Ramos (cell line): ENCODE results near the gene ITGA3.

Source experiments
- in situ Hi-C: fragments of 300-500 bp; cut with MboI; formaldehyde crosslinking; loops from one replicate; pipeline ENCODE4 v1.14.3; 2022; ENCODE audit warnings: low sequenced_read_pairs; ENCODE audit not compliant: unreplicated experiment

Gene ITGA3

DNA sequence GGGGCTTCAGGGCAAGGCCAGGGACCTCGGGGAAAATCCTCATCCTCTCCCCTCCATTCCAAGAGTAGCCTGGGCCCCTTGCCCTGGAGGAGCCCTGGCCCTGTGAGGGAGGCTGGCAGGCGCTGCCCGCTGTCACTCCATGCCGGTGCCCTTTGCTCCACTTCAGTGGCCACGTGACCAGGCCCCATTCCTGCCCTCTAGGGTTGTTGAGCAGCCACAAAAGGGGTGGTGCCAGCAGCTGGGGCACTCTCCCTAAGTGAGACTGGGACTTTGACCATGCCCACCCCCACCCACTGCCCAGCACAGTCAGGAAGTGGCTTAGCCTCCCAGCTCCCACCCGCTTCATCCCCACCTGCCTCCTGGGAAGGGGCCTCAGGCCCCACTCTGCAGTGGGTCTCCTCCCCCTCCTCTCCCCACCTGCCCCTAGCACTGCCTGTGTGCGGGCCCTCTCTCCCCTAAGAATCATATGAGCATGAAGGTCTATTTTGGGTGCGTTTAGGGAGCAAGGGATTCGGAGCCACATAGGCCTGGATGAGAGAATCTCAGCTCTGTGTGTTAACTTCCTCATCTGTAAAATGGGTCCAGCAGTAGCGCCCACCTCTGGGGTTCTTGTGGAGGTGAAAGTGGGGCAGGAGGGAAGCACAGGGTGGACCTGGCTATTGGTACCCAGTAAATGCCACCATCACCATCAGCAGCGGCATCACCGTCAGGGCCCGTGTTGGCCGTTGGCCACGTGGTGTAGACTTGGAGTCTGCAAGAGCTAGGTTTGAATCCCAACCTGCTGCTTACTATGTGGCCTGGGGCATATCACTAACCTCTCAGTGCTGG lies 46.5 kb downstream of the ITGA3 start:
- in situ Hi-C loops, result no loop called here

DNA sequence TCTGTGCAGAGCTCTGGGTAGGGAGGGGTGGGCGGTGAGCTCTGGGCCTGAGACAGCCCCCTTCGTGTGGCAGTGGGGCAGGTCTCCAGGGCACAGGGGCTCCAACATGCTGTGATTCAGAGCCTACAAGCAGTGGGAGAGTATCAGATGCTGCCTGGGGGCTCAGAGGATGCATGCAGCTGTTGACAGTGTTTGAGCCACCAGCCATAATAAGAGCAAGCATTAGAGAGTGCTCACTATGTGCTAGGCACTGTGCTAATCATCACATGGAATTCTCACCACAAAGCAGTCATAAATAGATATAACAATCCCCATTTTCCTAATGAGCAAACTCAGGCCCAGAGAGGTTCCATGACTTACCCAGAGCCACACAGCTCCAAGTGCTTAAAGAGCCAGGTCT lies 47.3 kb downstream of the ITGA3 start:
- in situ Hi-C loops, result no loop called here

DNA sequence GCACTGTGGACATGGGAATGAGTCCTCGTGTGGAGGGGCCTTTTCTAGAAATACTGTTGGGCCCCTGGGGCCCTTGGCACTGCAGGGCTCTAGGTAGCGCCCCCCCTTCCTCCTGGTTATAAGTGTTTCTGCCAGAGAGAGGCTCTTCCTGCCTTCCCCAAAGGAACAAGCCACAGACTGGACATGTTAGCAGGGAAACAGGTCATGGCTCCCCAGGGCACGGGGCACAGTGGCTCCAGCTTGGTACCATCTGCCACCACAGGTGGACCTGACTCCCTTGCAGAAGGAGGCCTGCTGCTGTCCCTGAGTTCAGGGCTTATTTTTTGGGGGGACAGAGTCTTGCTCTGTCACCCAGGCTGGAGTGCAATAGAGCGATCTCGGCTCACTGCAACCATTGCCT lies 48.0 kb downstream of the ITGA3 start:
- in situ Hi-C loops, result no loop called here

- in situ Hi-C loops, result no loop called here
Measured at GRCh38 chr17:50105811-50106210, 49.9 kb downstream of the ITGA3 start.

GRCh38 chr17:50106393-50107131 lies 50.7 kb downstream of the ITGA3 start:
- in situ Hi-C loops, result no loop called here

GRCh38 chr17:50107790-50108414 lies 52.0 kb downstream of the ITGA3 start:
- in situ Hi-C loops, result no loop called here

DNA sequence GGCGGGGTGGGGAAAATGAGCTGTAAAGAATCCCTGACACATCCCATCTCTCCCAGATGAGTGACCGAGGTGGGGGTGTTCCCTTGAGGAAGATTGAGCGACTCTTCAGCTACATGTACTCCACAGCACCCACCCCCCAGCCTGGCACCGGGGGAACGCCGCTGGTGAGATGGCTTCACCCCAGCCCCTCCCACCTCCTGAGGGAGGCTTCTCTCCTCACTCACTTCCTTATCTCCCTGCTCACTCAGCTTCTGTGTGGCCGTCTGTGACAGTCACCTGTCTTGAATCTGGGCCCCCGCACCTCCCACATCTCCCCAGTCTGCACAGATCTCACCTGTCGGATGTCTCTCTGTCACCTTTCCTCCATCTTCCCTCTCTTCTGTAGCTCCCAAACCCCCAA lies 52.6 kb downstream of the ITGA3 start:
- in situ Hi-C loops, result no loop called here

GRCh38 chr17:50109207-50109606 lies 53.3 kb downstream of the ITGA3 start:
- in situ Hi-C loops, result no loop called here

DNA sequence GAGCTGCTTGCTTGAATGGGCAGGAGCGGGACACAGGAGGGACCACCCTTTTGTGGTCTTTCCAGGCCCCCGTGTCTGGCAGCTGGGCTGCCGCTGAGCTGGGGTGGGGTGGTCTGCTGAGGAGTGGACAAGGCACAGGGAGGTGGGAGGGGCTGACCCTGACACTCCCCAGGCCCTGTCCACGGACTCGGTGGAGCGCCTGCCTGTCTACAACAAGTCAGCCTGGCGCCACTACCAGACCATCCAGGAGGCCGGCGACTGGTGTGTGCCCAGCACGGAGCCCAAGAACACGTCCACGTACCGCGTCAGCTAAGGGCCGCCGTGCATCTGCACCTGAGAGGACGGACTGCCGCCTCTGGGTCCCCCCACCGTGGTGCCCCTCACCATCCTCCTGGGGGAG lies 53.9 kb downstream of the ITGA3 start:
- in situ Hi-C loops, result no loop called here

GRCh38 chr17:50110591-50111349 lies 54.9 kb downstream of the ITGA3 start:
- in situ Hi-C loops, result no loop called here

DNA sequence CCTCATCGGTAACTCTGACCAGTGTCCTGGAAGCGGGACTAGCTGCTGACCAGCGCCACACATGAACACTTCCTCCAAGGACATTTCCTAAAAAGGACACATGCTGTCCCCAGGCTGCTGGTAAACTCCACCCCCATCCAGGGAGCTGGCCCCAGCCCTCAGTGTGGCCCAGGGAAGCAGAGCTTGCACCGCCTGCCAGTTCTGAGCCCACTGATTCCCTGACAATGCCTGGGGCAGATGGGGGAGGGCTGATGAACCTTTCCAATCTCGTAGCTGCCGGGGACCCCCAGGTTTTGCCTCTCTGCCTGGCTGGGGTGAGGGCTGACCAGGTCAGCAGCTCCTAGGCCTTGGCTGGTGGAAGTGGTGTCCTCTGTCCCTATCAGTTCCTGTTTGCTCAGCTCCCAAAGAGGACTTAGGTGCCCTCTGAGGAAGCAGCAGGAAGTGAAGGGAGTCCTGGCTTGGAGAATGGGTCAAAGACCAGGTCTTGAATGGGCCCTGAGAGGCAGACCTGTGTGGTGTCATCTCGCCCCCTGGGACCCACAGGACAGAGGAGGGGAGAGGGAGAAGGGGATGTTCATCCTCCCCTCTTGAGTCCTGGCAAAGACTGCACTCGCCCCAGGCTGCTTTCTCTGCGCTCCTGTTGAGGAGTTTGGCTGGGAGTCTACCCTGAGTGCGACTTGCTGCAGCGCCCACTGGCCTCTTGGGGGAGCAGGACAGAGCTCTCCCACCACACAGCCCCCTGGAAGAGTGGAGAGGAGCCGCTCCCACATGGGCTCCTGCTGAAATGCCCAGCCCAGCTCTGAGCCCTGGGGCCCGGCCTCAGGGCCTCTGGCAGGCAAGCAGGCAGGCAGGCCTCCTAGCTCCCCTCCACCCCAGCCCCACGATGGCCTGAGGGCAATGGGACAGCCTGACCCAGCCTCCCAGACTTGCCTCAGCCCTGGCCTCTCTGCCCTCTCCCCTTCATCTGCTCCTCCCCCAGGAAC lies 56.1 kb downstream of the ITGA3 start:
- in situ Hi-C loops, result no loop called here

GRCh38 chr17:50112694-50113093 lies 56.8 kb downstream of the ITGA3 start:
- in situ Hi-C loops, result no loop called here

DNA sequence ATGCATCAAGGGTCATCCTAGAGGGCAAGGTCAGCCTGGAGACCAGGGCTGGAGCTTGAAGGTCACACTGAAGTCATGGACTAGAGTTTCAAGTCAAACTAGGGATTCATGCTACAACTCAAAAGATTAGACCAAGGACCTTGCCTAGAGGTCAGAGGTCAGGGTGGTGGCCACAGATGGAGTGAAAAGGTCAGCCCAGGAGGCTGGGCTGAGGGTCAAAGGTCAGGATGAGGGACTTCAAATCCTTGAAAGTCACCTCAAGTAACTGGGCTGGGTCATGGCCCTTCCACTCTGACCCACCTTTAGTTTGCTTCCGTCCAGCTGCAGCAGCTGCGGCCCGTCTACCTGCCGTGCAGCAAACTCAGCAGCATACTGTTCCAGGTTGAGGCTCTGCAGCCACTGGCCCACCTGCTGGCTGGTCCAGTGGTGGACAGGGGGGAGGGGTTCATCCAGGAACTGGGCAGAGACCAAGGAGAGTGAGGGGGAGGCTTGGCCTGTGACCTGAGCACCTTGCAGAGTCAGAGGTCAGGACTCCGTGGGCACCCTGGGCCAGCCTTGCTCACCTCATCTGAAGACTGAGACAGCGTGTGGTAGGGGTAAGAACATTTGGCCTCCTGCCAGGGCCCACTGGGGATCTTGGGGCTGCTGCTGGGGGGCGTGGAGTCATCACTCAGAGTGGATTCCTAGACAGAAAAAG lies 57.9 kb downstream of the ITGA3 start:
- in situ Hi-C loops, result no loop called here

DNA sequence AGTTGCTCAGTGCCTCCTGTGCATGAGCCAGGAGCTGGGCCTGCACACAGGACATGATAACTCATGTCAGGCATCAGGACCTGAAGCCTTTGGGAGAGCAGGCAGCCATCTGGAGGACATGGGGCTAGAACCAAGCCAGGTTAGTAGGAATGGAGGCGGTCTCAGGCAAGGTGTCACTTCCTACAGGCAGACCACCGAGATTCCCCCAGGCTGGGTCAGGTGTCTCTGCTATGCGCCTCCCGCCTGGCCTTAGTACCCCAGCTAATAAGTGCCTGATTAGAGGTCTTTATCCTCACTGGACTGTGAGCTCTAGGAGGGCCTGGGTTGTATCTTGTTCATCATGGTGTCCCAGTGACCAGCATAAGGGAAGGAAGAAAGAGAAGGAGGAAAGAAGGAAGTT lies 58.5 kb downstream of the ITGA3 start:
- in situ Hi-C loops, result no loop called here

- in situ Hi-C loops, result no loop called here
Measured at GRCh38 chr17:50114849-50115357, 59.0 kb downstream of the ITGA3 start.

DNA sequence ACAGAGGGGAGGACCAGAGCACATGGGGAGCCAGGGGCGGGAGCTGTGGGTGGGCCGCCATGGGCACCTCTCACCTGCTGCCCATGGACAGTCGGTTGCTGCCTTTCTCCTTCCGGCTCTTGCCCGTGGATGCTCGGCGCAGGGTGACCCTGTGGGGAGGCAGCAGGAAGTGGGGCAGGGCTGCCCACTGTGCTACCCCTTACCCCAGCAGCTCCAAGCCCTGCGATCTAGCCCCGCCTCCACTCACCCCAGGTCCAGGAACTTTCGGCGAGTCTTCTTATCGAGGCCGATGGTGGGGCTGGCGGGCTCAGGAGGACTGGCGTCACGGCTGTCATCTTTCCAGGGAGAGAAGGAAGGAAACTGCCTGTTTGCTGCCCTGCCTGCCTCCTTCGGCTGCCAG lies 59.8 kb downstream of the ITGA3 start:
- in situ Hi-C loops, result no loop called here

DNA sequence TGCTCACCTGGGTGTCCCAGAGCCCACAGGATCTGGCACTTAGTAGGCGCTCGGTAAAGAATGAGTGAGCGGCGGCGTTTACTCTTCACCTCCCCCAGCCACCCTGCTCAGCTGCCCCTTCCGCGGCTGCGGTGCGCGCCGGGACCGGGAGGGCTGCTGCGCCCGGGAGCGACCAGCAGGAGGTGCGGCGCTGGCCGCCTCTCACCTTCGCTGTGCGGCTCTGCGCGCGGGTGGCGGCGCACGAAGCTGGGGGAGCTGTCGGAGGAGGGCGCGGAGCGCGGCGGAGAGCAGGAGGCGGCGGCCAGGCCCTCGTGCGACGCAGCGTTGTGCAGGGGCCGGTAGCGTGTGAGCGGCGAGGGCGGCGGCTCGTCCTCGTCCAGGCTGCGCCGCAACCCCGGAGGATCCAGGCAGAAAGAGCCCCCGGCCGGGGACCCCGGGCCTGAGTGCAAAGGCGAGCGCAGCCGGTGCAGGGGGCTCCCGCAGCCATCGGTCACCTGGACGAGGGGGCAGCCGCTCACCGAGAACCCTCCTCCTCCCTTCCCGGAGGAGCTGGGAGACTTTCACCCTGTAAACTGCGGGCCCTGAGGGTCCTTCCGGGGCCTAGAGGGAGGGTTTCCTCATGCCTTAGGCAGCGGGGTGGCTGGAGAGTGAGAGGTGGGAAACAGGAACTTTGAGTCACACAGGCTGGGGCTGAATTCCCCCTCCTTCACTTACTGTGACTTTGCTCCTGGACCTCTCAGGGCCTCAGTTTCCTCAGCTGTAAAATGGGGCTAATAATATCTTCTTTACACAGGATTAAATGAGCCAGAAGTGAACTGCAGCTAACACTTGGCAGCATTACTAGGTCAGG lies 61.5 kb downstream of the ITGA3 start:
- in situ Hi-C loops, result no loop called here
